Fibroblast of lung (primary cell): Measurements from ENCODE around the gene COG5.

Experiments used
- EZH2 ChIP-seq: IDR thresholded peaks from 2 replicates; pipeline ENCODE4 v1.5.1; 2012; ENCODE audit warnings: low read length, control low read depth, mild to moderate bottlenecking; ENCODE audit errors: missing control alignments
- TF ChIP-seq, protein P1 (sequence below), 2 donors: IDR thresholded peaks in 1 of 2; conservative IDR thresholded peaks in 1 of 2; 1 replicate in 1 of 2; 2 replicates in 1 of 2; pipeline ENCODE4 v1.5.1; 2011 to 2012; ENCODE audit warnings: low read length in 2 of 2, control low read depth in 1 of 2, inconsistent platforms in 1 of 2, low read depth in 1 of 2, mild to moderate bottlenecking in 1 of 2

DNA sequence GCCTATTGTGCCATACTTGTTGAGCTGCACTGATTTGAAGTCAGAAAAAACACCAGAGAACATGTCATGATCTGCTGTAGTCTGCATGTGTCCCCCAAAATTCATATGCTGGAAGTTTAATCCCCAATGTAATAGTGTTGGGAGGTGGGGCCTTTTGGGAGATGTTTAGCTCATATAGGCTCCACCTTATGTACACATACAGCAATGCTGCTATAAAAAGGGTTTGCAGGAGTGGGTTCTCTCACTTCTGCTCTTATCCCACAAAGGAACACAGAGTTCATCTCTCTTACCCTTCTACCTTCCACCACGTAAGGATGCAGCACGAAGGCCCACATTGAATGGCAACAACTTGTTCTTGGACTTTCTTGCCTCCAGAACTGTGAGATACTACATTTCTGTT, 70.8 kb downstream of the COG5 start:
- TF ChIP-seq, protein P1, sequence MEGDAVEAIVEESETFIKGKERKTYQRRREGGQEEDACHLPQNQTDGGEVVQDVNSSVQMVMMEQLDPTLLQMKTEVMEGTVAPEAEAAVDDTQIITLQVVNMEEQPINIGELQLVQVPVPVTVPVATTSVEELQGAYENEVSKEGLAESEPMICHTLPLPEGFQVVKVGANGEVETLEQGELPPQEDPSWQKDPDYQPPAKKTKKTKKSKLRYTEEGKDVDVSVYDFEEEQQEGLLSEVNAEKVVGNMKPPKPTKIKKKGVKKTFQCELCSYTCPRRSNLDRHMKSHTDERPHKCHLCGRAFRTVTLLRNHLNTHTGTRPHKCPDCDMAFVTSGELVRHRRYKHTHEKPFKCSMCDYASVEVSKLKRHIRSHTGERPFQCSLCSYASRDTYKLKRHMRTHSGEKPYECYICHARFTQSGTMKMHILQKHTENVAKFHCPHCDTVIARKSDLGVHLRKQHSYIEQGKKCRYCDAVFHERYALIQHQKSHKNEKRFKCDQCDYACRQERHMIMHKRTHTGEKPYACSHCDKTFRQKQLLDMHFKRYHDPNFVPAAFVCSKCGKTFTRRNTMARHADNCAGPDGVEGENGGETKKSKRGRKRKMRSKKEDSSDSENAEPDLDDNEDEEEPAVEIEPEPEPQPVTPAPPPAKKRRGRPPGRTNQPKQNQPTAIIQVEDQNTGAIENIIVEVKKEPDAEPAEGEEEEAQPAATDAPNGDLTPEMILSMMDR (conservative IDR thresholded peaks at IDR 0.05 in 1 of 2, IDR thresholded peaks at IDR 0.05 in 1 of 2; ENCODE audit: low read depth in 1 of 2, low read length in 2 of 2): no peak
- no peak for TF ChIP-seq EZH2
